Caco-2 (cell line): ENCODE data around the gene TMEM170B. TPM values are rescaled to one million over a fixed set of nuclear protein-coding genes. Genes with fewer than 3 reads are reported as not detected.

Experiments used
- BruUV-seq: library from RNA; stranded (reverse); fragments of 400-500 nt; replicated peaks from 2 replicates; lab custom pipeline; 2021; lab: Mats Ljungman, UMichigan
- CTCF ChIA-PET: fragments of 300-600 bp; sonication (Branson Sonifier 250); formaldehyde crosslinking; loops from one replicate; lab custom pipeline; 2022; ENCODE audit warnings: antibody characterized with exemption; lab: Charles Lee
- POLR2A ChIA-PET: fragments of 300-600 bp; sonication (Branson Sonifier 250); formaldehyde crosslinking; loops from one replicate; lab custom pipeline; 2022; ENCODE audit warnings: antibody characterized with exemption; lab: Charles Lee
- DNase-seq, 2 experiments: peaks; one replicate each; pipeline versions ENCODE4 v3.0.0 to v3.0.0-alpha.2; 2020 to 2022
- H3K27me3 ChIP-seq: replicated peaks from 2 replicates; pipeline ENCODE4 v1.6.0; 2011; ENCODE audit warnings: low read length; ENCODE audit not compliant: control insufficient read depth, insufficient read depth
- H3K36me3 ChIP-seq: 2 replicates; pipeline ENCODE4 v1.5.1; 2011; ENCODE audit warnings: low read length; ENCODE audit not compliant: control insufficient read depth, insufficient read depth
- H3K4me1 ChIP-seq: fragments of 250-450 bp; sonication (Bioruptor Pico); 2 replicates; pipeline ENCODE4 v1.5.1; 2020; ENCODE audit warnings: mild to moderate bottlenecking
- H3K4me3 ChIP-seq: 2 replicates; pipeline ENCODE4 v1.5.1; 2011; ENCODE audit warnings: low read depth, mild to moderate bottlenecking, control low read depth, low read length
- H3K9me3 ChIP-seq: fragments of 250-450 bp; sonication (Bioruptor Pico); 2 replicates; pipeline ENCODE4 v1.5.1; 2020; ENCODE audit warnings: mild to moderate bottlenecking, moderate library complexity
- H3K27ac Mint-ChIP-seq: one replicate; pipeline ENCODE4 v1.8.0; 2022; ENCODE audit warnings: mixed read lengths; ENCODE audit not compliant: unreplicated experiment
- H3K27me3 Mint-ChIP-seq: one replicate; pipeline ENCODE4 v1.8.0; 2022; ENCODE audit warnings: mixed read lengths; ENCODE audit not compliant: insufficient read depth, unreplicated experiment
- H3K36me3 Mint-ChIP-seq: one replicate; pipeline ENCODE4 v1.8.0; 2022; ENCODE audit warnings: mild to moderate bottlenecking, mixed read lengths; ENCODE audit not compliant: insufficient read depth, unreplicated experiment
- H3K4me1 Mint-ChIP-seq: one replicate; pipeline ENCODE4 v1.8.0; 2022; ENCODE audit warnings: low read depth, mixed read lengths; ENCODE audit not compliant: unreplicated experiment
- H3K4me3 Mint-ChIP-seq: one replicate; pipeline ENCODE4 v1.8.0; 2022; ENCODE audit warnings: mild to moderate bottlenecking, moderate library complexity, mixed read lengths; ENCODE audit not compliant: unreplicated experiment
- H3K9me3 Mint-ChIP-seq: one replicate; pipeline ENCODE4 v1.8.0; 2022; ENCODE audit warnings: mixed read lengths; ENCODE audit not compliant: unreplicated experiment
- CTCF ChIP-seq, 2 experiments: fragments of 200-600 bp in 1 of 2; IDR thresholded peaks; 1 replicate in 1 of 2; 2 replicates in 1 of 2; pipeline versions ENCODE4 v1.5.1 to v1.8.0; 2011 to 2022; ENCODE audit warnings: antibody characterized with exemption in 1 of 2, control low read depth in 1 of 2, inconsistent platforms in 1 of 2, low read depth in 1 of 2, low read length in 1 of 2, mild to moderate bottlenecking in 1 of 2, moderate library complexity in 1 of 2; ENCODE audit not compliant: insufficient read depth in 1 of 2, severe bottlenecking in 1 of 2, unreplicated experiment in 1 of 2
- intact Hi-C: fragments of 100-400 bp; cut with micrococcal nuclease; formaldehyde crosslinking; loops from one replicate; pipeline ENCODE4 v1.10.0; 2022; ENCODE audit not compliant: unreplicated experiment
- total RNA-seq: library from RNA; stranded (reverse); gene quantifications from 2 replicates; pipeline ENCODE4 v1.2.3, GENCODE V29; 2022

Gene TMEM170B
- total RNA-seq, 1 experiment from 2014 or later, result 4.0 TPM

GRCh38 chr6:11528996-11529395 lies 8.6 kb upstream of the TMEM170B start:
- Histone ChIP-seq H3K9me3 (no peaks in the 10 kb centered on the region), H3K4me3 (no peak overlapping the region), H3K4me1 (no peaks in the 10 kb centered on the region), H3K27me3 (no peaks in the 10 kb centered on the region), H3K36me3 (no peaks in the 10 kb centered on the region)
- POLR2A ChIA-PET, result no interaction called here
- Mint-ChIP-seq H3K27ac (no peak overlapping the region), H3K36me3 (no peaks in the 10 kb centered on the region), H3K4me3 (no peak overlapping the region), H3K4me1 (no peaks in the 10 kb centered on the region), H3K27me3 (peaks cover 10% of the 10 kb centered on the region), H3K9me3 (no peaks in the 10 kb centered on the region)
- intact Hi-C loops, result no loop called here
- CTCF ChIA-PET, result no interaction called here
- TF ChIP-seq CTCF (IDR thresholded peaks at IDR 0.05; ENCODE audit: insufficient read depth in 1 of 2, low read depth in 1 of 2, low read length in 1 of 2, severe bottlenecking in 1 of 2, unreplicated experiment in 1 of 2), result no peak
- no TSS peak for BruUV-seq
- DNase-seq, result no peak

- intact Hi-C loops, result no loop called here
- H3K9me3 Mint-ChIP-seq, result no peaks in the 10 kb centered on the region
- Histone ChIP-seq H3K36me3 (no peaks in the 10 kb centered on the region), H3K9me3 (no peaks in the 10 kb centered on the region), H3K4me3 (no peak overlapping the region), H3K4me1 (peaks cover 13% of the 10 kb centered on the region), H3K27me3 (no peaks in the 10 kb centered on the region)
- ChIA-PET CTCF (no interaction called here), POLR2A (no interaction called here)
- no peak overlapping the region for H3K4me3 Mint-ChIP-seq
- peaks cover 7% of the 10 kb centered on the region for H3K36me3 Mint-ChIP-seq
- no peak for TF ChIP-seq CTCF (IDR thresholded peaks at IDR 0.05; ENCODE audit: insufficient read depth in 1 of 2, low read depth in 1 of 2, low read length in 1 of 2, severe bottlenecking in 1 of 2, unreplicated experiment in 1 of 2)
- H3K4me1 Mint-ChIP-seq, result no peaks in the 10 kb centered on the region
- peaks cover 10% of the 10 kb centered on the region for H3K27me3 Mint-ChIP-seq
- no TSS peak for BruUV-seq
- no peak for DNase-seq
- H3K27ac Mint-ChIP-seq, result no peak overlapping the region
Measured at GRCh38 chr6:11532097-11532496, 5.5 kb upstream of the TMEM170B start.

- ChIA-PET POLR2A (no interaction called here), CTCF (no interaction called here)
- BruUV-seq, result no TSS peak
Measured at GRCh38 chr6:11534561-11534960, 3.0 kb upstream of the TMEM170B start.

More at GRCh38 chr6:11534561-11534960, 3.0 kb upstream of the TMEM170B start:
- Histone ChIP-seq H3K36me3 (no peaks in the 10 kb centered on the region), H3K27me3 (no peaks in the 10 kb centered on the region), H3K4me1 (peaks cover 13% of the 10 kb centered on the region), H3K9me3 (no peaks in the 10 kb centered on the region), H3K4me3 (no peak overlapping the region)
- intact Hi-C loops, result no loop called here
- no peak for TF ChIP-seq CTCF (IDR thresholded peaks at IDR 0.05; ENCODE audit: insufficient read depth in 1 of 2, low read depth in 1 of 2, low read length in 1 of 2, severe bottlenecking in 1 of 2, unreplicated experiment in 1 of 2)
- Mint-ChIP-seq H3K27me3 (peaks cover 7% of the 10 kb centered on the region), H3K9me3 (no peaks in the 10 kb centered on the region), H3K4me3 (no peak overlapping the region), H3K4me1 (no peaks in the 10 kb centered on the region), H3K27ac (no peak overlapping the region), H3K36me3 (peaks cover 11% of the 10 kb centered on the region)
- no peak for DNase-seq
